ENCODE measurements around the gene GYG2.
A peak's percentile ranks its signal among the peaks of the same experiment; 100 is the strongest.
"Not testable (repeated sequence)": the region's sequence is repeated elsewhere in the genome, so short reads cannot be mapped to it uniquely, and the experiment has no call there.

The GYG2 gene

GRCh38 chrX:2811271-2811670 lies 17.5 kb upstream of the GYG2 start:
- no peak overlapping the region for H3K4me3 ChIP-seq (ENCODE audit: low read length in 2 of 2)
- no peak overlapping the region for H3K23ac ChIP-seq (ENCODE audit: low read depth, low read length, poor library complexity)
- no peaks in the 10 kb centered on the region for H3K79me1 ChIP-seq (ENCODE audit: low read depth, low read length)
- H4K8ac ChIP-seq (ENCODE audit: low read depth, low read length) = no peak overlapping the region
- peaks cover 0 to 2% of the 10 kb centered on the region in 2 donors for H3K4me1 ChIP-seq (ENCODE audit: control insufficient read depth in 2 of 2, insufficient read depth in 1 of 2, low read depth in 1 of 2, low read length in 2 of 2)
- H2BK5ac ChIP-seq (ENCODE audit: low read length) = no peak overlapping the region
- no peak overlapping the region for H2BK120ac ChIP-seq (ENCODE audit: low read depth, low read length)
- no peaks in the 10 kb centered on the region for H3K9me3 ChIP-seq (replicated peaks in 1 of 2; ENCODE audit: control insufficient read depth in 2 of 2, insufficient read depth in 1 of 2, low read depth in 1 of 2, low read length in 2 of 2)
- H3K18ac ChIP-seq (ENCODE audit: low read length) = no peak overlapping the region
- no peaks in the 10 kb centered on the region for H3K36me3 ChIP-seq (replicated peaks in 1 of 2; ENCODE audit: control insufficient read depth in 2 of 2, insufficient read depth in 2 of 2, low read length in 2 of 2)
- no peak overlapping the region for H3K4me2 ChIP-seq (ENCODE audit: insufficient read depth, low read length, poor library complexity, severe bottlenecking)
- no peak overlapping the region for H4K91ac ChIP-seq (ENCODE audit: low read depth, low read length, poor library complexity)
- no CpG with 5 or more reads among the region's 5 CpGs for WGBS, 2 donors (ENCODE audit: extremely low coverage in 2 of 2, insufficient read length in 2 of 2, insufficient replicate concordance in 1 of 2)
- H3K14ac ChIP-seq (ENCODE audit: low read length) = no peak overlapping the region
- H2AK5ac ChIP-seq (ENCODE audit: low read depth, low read length) = no peak overlapping the region
- H3K4ac ChIP-seq (ENCODE audit: low read length) = no peak overlapping the region
- H2BK15ac ChIP-seq (ENCODE audit: low read length) = no peak overlapping the region
- no peak for DNase-seq (ENCODE audit: low spot score)
- H3K27me3 ChIP-seq (ENCODE audit: control insufficient read depth in 3 of 3, insufficient read depth in 3 of 3, low read depth in 1 of 3, low read length in 3 of 3) = no peaks in the 10 kb centered on the region
- H2AFZ ChIP-seq (ENCODE audit: low read length) = no peak overlapping the region
- no peak overlapping the region for H3K27ac ChIP-seq (replicated peaks; ENCODE audit: low read length)
- H2BK12ac ChIP-seq (ENCODE audit: low read length) = no peak overlapping the region
- H3K9ac ChIP-seq (ENCODE audit: low read depth, low read length, poor library complexity) = no peak overlapping the region

GRCh38 chrX:2812161-2812907 lies 16.4 kb upstream of the GYG2 start:
- H3K9ac ChIP-seq (ENCODE audit: low read depth, low read length, poor library complexity); H2BK5ac ChIP-seq (ENCODE audit: low read length); H2BK12ac ChIP-seq (ENCODE audit: low read length); H4K8ac ChIP-seq (ENCODE audit: low read depth, low read length); H3K14ac ChIP-seq (ENCODE audit: low read length); H4K91ac ChIP-seq (ENCODE audit: low read depth, low read length, poor library complexity); H3K36me3 ChIP-seq (replicated peaks in 1 of 2; ENCODE audit: control insufficient read depth in 2 of 2, insufficient read depth in 2 of 2, low read length in 2 of 2); H3K4ac ChIP-seq (ENCODE audit: low read length); H3K27ac ChIP-seq (replicated peaks; ENCODE audit: low read length); H2BK15ac ChIP-seq (ENCODE audit: low read length); H3K9me3 ChIP-seq (replicated peaks in 1 of 2; ENCODE audit: control insufficient read depth in 2 of 2, insufficient read depth in 1 of 2, low read depth in 1 of 2, low read length in 2 of 2); H3K18ac ChIP-seq (ENCODE audit: low read length); H2AK5ac ChIP-seq (ENCODE audit: low read depth, low read length); H3K27me3 ChIP-seq (ENCODE audit: control insufficient read depth in 3 of 3, insufficient read depth in 3 of 3, low read depth in 1 of 3, low read length in 3 of 3); H3K23ac ChIP-seq (ENCODE audit: low read depth, low read length, poor library complexity); H2BK120ac ChIP-seq (ENCODE audit: low read depth, low read length); H3K4me1 ChIP-seq (ENCODE audit: control insufficient read depth in 2 of 2, insufficient read depth in 1 of 2, low read depth in 1 of 2, low read length in 2 of 2); DNase-seq (ENCODE audit: low spot score); H3K79me1 ChIP-seq (ENCODE audit: low read depth, low read length): not testable (repeated sequence)
- H2AFZ ChIP-seq (ENCODE audit: low read length) = peak overlapping the region; percentile 90
- no CpG with 5 or more reads among the region's 16 CpGs for WGBS, 2 donors (ENCODE audit: extremely low coverage in 2 of 2, insufficient read length in 2 of 2, insufficient replicate concordance in 1 of 2)
- H3K4me3 ChIP-seq (ENCODE audit: low read length in 2 of 2) = peak overlapping the region in 1 of 2 donors; percentile 17
- peak overlapping the region; percentile 31 for H3K4me2 ChIP-seq (ENCODE audit: insufficient read depth, low read length, poor library complexity, severe bottlenecking)

- H3K9me3 ChIP-seq (replicated peaks in 1 of 2; ENCODE audit: control insufficient read depth in 2 of 2, insufficient read depth in 1 of 2, low read depth in 1 of 2, low read length in 2 of 2) = no peaks in the 10 kb centered on the region
- no peak overlapping the region for H3K9ac ChIP-seq (ENCODE audit: low read depth, low read length, poor library complexity)
- H3K4me3 ChIP-seq (ENCODE audit: low read length in 2 of 2) = no peak overlapping the region
- no peak overlapping the region for H2BK12ac ChIP-seq (ENCODE audit: low read length)
- H2BK5ac ChIP-seq (ENCODE audit: low read length) = no peak overlapping the region
- H3K36me3 ChIP-seq (replicated peaks in 1 of 2; ENCODE audit: control insufficient read depth in 2 of 2, insufficient read depth in 2 of 2, low read length in 2 of 2) = no peaks in the 10 kb centered on the region
- H3K27me3 ChIP-seq (ENCODE audit: control insufficient read depth in 3 of 3, insufficient read depth in 3 of 3, low read depth in 1 of 3, low read length in 3 of 3) = no peaks in the 10 kb centered on the region
- no peak overlapping the region for H2BK120ac ChIP-seq (ENCODE audit: low read depth, low read length)
- H3K4me1 ChIP-seq (ENCODE audit: control insufficient read depth in 2 of 2, insufficient read depth in 1 of 2, low read depth in 1 of 2, low read length in 2 of 2) = peaks cover 0 to 2% of the 10 kb centered on the region in 2 donors
- H3K4me2 ChIP-seq (ENCODE audit: insufficient read depth, low read length, poor library complexity, severe bottlenecking) = no peak overlapping the region
- no peak overlapping the region for H4K8ac ChIP-seq (ENCODE audit: low read depth, low read length)
- no peak overlapping the region for H2AFZ ChIP-seq (ENCODE audit: low read length)
- no peak overlapping the region for H2AK5ac ChIP-seq (ENCODE audit: low read depth, low read length)
- H3K23ac ChIP-seq (ENCODE audit: low read depth, low read length, poor library complexity) = no peak overlapping the region
- H2BK15ac ChIP-seq (ENCODE audit: low read length) = no peak overlapping the region
- WGBS, 2 donors (ENCODE audit: extremely low coverage in 2 of 2, insufficient read length in 2 of 2, insufficient replicate concordance in 1 of 2) = no CpG with 5 or more reads among the region's 2 CpGs
- DNase-seq (ENCODE audit: low spot score) = no peak
- H3K27ac ChIP-seq (replicated peaks; ENCODE audit: low read length) = no peak overlapping the region
- H3K14ac ChIP-seq (ENCODE audit: low read length) = no peak overlapping the region
- no peak overlapping the region for H3K18ac ChIP-seq (ENCODE audit: low read length)
- H4K91ac ChIP-seq (ENCODE audit: low read depth, low read length, poor library complexity) = no peak overlapping the region
- no peak overlapping the region for H3K4ac ChIP-seq (ENCODE audit: low read length)
- H3K79me1 ChIP-seq (ENCODE audit: low read depth, low read length) = no peaks in the 10 kb centered on the region
Observed at GRCh38 chrX:2817036-2817435, 11.7 kb upstream of the GYG2 start.

GRCh38 chrX:2819345-2820135 lies 9.2 kb upstream of the GYG2 start:
- DNase-seq (ENCODE audit: low spot score) = no peak

More at GRCh38 chrX:2819345-2820135, 9.2 kb upstream of the GYG2 start:
- H3K9ac ChIP-seq (ENCODE audit: low read depth, low read length, poor library complexity) = no peak overlapping the region
- no peak overlapping the region for H2AK5ac ChIP-seq (ENCODE audit: low read depth, low read length)
- no peaks in the 10 kb centered on the region for H3K4me1 ChIP-seq (ENCODE audit: control insufficient read depth in 2 of 2, insufficient read depth in 1 of 2, low read depth in 1 of 2, low read length in 2 of 2)
- H2BK5ac ChIP-seq (ENCODE audit: low read length) = no peak overlapping the region
- H4K8ac ChIP-seq (ENCODE audit: low read depth, low read length) = no peak overlapping the region
- H3K23ac ChIP-seq (ENCODE audit: low read depth, low read length, poor library complexity) = no peak overlapping the region
- H2BK120ac ChIP-seq (ENCODE audit: low read depth, low read length) = no peak overlapping the region
- H3K9me3 ChIP-seq (replicated peaks in 1 of 2; ENCODE audit: control insufficient read depth in 2 of 2, insufficient read depth in 1 of 2, low read depth in 1 of 2, low read length in 2 of 2) = no peaks in the 10 kb centered on the region
- no CpG with 5 or more reads among the region's 9 CpGs for WGBS, 2 donors (ENCODE audit: extremely low coverage in 2 of 2, insufficient read length in 2 of 2, insufficient replicate concordance in 1 of 2)
- no peak overlapping the region for H3K4ac ChIP-seq (ENCODE audit: low read length)
- peak overlapping the region; percentile 69 for H2AFZ ChIP-seq (ENCODE audit: low read length)
- no peak overlapping the region for H2BK15ac ChIP-seq (ENCODE audit: low read length)
- H3K27me3 ChIP-seq (ENCODE audit: control insufficient read depth in 3 of 3, insufficient read depth in 3 of 3, low read depth in 1 of 3, low read length in 3 of 3) = no peaks in the 10 kb centered on the region
- no peaks in the 10 kb centered on the region for H3K36me3 ChIP-seq (replicated peaks in 1 of 2; ENCODE audit: control insufficient read depth in 2 of 2, insufficient read depth in 2 of 2, low read length in 2 of 2)
- H3K27ac ChIP-seq (replicated peaks; ENCODE audit: low read length) = no peak overlapping the region
- H3K4me2 ChIP-seq (ENCODE audit: insufficient read depth, low read length, poor library complexity, severe bottlenecking) = no peak overlapping the region
- H3K18ac ChIP-seq (ENCODE audit: low read length) = no peak overlapping the region
- H3K79me1 ChIP-seq (ENCODE audit: low read depth, low read length) = no peaks in the 10 kb centered on the region
- no peak overlapping the region for H4K91ac ChIP-seq (ENCODE audit: low read depth, low read length, poor library complexity)
- H3K4me3 ChIP-seq (ENCODE audit: low read length in 2 of 2) = no peak overlapping the region
- H3K14ac ChIP-seq (ENCODE audit: low read length) = no peak overlapping the region
- no peak overlapping the region for H2BK12ac ChIP-seq (ENCODE audit: low read length)

Measured in neuronal stem cell (in vitro differentiated cells).